Measurements from ENCODE around the gene TSPAN32. TPM values are rescaled to one million over a fixed set of nuclear protein-coding genes. Genes with fewer than 3 reads are reported as not detected.

Gene TSPAN32
- total RNA-seq, 2 donors from 2014 or later: 4.3 to 9.9 TPM

DNA sequence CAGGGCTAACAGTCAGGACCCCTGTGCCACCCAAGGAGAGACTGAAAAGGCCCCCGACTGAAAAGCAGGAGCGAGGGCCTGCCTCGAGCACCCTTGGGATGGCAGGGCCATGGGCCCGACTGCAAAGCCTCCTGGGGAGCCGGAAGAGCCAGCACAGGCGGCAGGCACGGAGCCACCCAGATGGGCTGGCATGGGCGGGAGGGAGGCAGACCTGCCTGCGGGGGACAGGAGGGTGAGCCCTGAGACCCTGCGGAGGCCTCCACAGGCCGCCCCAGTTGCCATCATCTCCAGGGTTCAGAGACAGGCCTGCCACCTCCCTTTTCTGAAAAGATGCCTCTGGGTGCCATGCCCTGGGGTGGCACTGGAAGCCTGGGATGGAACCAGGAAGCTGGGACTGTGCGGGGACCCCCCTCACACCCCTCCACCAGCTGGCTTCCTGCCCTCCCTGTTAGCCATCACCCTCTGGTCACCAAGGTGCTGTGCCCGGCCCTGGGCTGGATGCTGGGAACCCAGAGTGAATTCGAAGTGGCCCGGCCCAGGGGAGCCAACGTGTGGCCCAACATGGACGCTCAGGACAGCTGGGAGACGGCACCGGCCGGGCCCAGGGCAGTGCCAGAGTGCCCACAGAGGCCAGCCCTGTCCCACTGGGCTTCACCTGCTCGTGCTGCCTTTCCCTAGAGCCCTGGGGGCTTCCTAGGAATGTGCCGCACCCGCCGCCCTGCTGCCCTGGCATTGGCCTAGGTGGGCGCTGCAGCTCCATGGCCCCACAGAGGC is 13.8 kb downstream of the TSPAN32 start:
- ATAC-seq (no peak), DNase-seq (ENCODE audit: low spot score) (peak; percentile 51)
- Mint-ChIP-seq H3K27me3 (no peaks in the 10 kb centered on the region), H3K36me3 (no peaks in the 10 kb centered on the region), H3K4me1 (ENCODE audit: low read depth in 2 of 2) (peaks cover 12 to 20% of the 10 kb centered on the region in 2 donors), H3K4me3 (no peak overlapping the region), H3K9me3 (no peaks in the 10 kb centered on the region), H3K27ac (no peak overlapping the region)

GRCh38 chr11:2316169-2316962 is 14.6 kb downstream of the TSPAN32 start:
- no peak for ATAC-seq

GRCh38 chr11:2316963-2317244 is 15.1 kb downstream of the TSPAN32 start:
- no peak for DNase-seq (ENCODE audit: low spot score)
- ATAC-seq: no peak
- Mint-ChIP-seq H3K4me3 (no peak overlapping the region), H3K27me3 (no peaks in the 10 kb centered on the region), H3K27ac (peak overlapping the region in 1 of 2 donors; percentile 37), H3K4me1 (ENCODE audit: low read depth in 2 of 2) (peaks cover 12 to 20% of the 10 kb centered on the region in 2 donors), H3K9me3 (no peaks in the 10 kb centered on the region), H3K36me3 (no peaks in the 10 kb centered on the region)

More at GRCh38 chr11:2316169-2316962, 14.6 kb downstream of the TSPAN32 start:
- peak overlapping the region in 1 of 2 donors; percentile 37 for H3K27ac Mint-ChIP-seq
- no peak overlapping the region for H3K4me3 Mint-ChIP-seq
- H3K36me3 Mint-ChIP-seq: no peaks in the 10 kb centered on the region
- peak; percentile 53 for DNase-seq (ENCODE audit: low spot score)
- H3K4me1 Mint-ChIP-seq (ENCODE audit: low read depth in 2 of 2): peaks cover 12 to 20% of the 10 kb centered on the region in 2 donors
- H3K9me3 Mint-ChIP-seq: no peaks in the 10 kb centered on the region
- H3K27me3 Mint-ChIP-seq: no peaks in the 10 kb centered on the region

GRCh38 chr11:2317354-2318050 is 15.7 kb downstream of the TSPAN32 start:
- Mint-ChIP-seq H3K27ac (peak overlapping the region in 1 of 2 donors; percentile 37), H3K36me3 (peaks cover 1% of the 10 kb centered on the region), H3K27me3 (peaks cover 0 to 3% of the 10 kb centered on the region in 2 donors), H3K4me1 (ENCODE audit: low read depth in 2 of 2) (peaks cover 12 to 20% of the 10 kb centered on the region in 2 donors), H3K9me3 (no peaks in the 10 kb centered on the region), H3K4me3 (no peak overlapping the region)
- DNase-seq (ENCODE audit: low spot score) (peak; percentile 59), ATAC-seq (no peak)

- Mint-ChIP-seq H3K4me1 (ENCODE audit: low read depth in 2 of 2) (peaks cover 12 to 20% of the 10 kb centered on the region in 2 donors), H3K36me3 (peaks cover 8% of the 10 kb centered on the region), H3K27ac (peak overlapping the region in 1 of 2 donors; percentile 30), H3K9me3 (no peaks in the 10 kb centered on the region), H3K4me3 (no peak overlapping the region), H3K27me3 (peaks cover 2 to 7% of the 10 kb centered on the region in 2 donors)
- DNase-seq (ENCODE audit: low spot score) (no peak), ATAC-seq (no peak)
Observed at GRCh38 chr11:2318123-2318522, 16.3 kb downstream of the TSPAN32 start.

DNA sequence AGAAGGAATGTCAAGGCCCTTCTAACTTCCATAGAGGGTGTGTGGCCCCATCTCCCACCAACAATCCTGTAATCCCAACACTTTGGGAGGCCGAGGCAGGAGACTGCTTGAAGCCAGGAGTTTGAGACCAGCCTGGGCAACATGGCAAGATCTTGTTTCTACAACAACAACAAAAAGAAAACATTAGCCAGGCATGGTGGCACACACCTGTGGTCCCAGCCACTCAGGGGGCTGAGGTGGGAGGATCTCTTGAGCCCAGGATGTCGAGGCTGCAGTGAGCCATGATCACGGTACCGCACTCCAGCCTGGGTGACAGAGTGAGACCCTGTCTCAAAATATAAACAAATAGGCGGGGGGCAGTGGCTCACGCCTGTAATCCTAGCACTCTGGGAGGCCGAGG is 16.9 kb downstream of the TSPAN32 start:
- H3K27me3 Mint-ChIP-seq: peaks cover 7 to 13% of the 10 kb centered on the region in 2 donors
- no peak for ATAC-seq
- no peak overlapping the region for H3K27ac Mint-ChIP-seq
- peaks cover 11% of the 10 kb centered on the region for H3K36me3 Mint-ChIP-seq
- H3K4me3 Mint-ChIP-seq: no peak overlapping the region
- H3K9me3 Mint-ChIP-seq: no peaks in the 10 kb centered on the region
- H3K4me1 Mint-ChIP-seq (ENCODE audit: low read depth in 2 of 2): peaks cover 12 to 17% of the 10 kb centered on the region in 2 donors
- DNase-seq (ENCODE audit: low spot score): no peak

DNA sequence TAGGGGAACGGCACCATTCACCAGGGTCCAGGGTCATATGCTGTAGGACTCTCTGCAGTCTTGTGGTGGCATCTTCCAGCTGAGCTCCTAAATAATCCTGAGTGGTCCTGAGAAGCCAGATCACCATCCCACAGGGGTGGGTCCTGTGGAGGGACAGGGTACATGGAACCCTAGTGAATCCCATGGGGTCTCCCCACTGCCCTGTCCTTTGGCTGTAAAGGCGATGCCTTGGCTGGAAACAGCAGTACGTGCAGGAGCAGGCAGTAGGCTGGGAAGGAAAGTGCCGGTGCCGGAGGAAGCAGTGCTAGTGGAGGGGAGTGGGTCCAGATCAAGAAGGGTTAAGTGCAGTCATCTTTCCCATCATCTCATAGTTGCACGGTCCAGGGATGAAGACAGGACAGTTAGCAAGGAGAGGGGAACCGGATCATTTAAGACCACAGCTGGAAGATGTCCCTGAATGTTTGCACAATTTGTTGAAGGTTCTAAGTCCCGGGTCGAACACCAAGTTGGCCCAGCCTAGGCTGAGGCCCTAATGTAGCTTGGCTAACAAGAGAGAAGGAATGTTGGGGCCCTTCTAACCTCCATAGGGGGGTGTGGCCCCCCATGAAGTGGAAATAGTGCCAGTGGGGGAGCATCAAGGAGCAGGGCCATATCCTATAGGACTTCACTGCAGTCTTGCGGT is 18.1 kb downstream of the TSPAN32 start:
- H3K36me3 Mint-ChIP-seq: peaks cover 11% of the 10 kb centered on the region
- H3K27me3 Mint-ChIP-seq: peaks cover 7 to 16% of the 10 kb centered on the region in 2 donors
- H3K4me3 Mint-ChIP-seq: no peak overlapping the region
- peaks cover 12 to 17% of the 10 kb centered on the region in 2 donors for H3K4me1 Mint-ChIP-seq (ENCODE audit: low read depth in 2 of 2)
- DNase-seq (ENCODE audit: low spot score) (no peak), ATAC-seq (no peak)
- no peaks in the 10 kb centered on the region for H3K9me3 Mint-ChIP-seq
- no peak overlapping the region for H3K27ac Mint-ChIP-seq

DNA sequence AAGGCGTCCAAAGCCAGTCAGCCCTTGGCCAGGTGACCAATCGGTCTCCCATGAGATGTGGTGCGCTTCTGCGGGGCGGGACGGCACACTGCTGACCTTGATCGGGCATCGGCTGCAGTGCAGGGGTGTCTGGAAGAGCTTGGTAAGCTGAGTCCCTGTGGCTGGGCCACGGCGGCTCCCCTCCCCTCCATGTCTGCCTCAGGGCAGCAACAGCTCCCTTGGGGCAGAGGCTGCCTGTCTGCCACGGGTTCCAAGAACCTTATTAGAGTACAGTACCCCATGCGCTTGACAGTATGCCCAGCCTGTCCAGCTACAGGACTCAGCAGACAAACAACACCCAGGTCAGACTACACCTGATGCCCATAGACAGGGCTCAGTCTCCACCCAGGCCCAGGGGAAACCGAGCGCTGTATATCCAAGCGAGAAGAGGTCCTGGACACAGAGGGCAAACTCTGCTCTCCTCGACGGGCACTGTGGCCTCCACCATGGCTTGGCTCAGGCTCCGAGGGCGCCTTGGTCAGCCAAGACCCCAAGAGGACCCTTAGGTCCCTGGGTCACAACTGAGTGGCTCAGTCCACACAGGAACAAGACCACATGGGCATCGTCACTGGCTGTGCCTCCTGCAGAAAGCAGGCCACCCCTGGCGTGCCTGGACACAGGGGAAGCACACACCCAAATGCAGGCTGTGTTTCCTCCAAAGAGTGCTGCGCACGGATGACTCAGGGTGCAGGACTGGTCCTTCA is 18.9 kb downstream of the TSPAN32 start:
- H3K4me1 Mint-ChIP-seq (ENCODE audit: low read depth in 2 of 2): peaks cover 12 to 17% of the 10 kb centered on the region in 2 donors
- ATAC-seq (peak in 1 of 2 donors; percentile 21), DNase-seq (ENCODE audit: low spot score) (peak; percentile 22)
- peaks cover 7 to 16% of the 10 kb centered on the region in 2 donors for H3K27me3 Mint-ChIP-seq
- no peak overlapping the region for H3K4me3 Mint-ChIP-seq
- peaks cover 11% of the 10 kb centered on the region for H3K36me3 Mint-ChIP-seq
- H3K9me3 Mint-ChIP-seq: no peaks in the 10 kb centered on the region
- H3K27ac Mint-ChIP-seq: no peak overlapping the region

DNA sequence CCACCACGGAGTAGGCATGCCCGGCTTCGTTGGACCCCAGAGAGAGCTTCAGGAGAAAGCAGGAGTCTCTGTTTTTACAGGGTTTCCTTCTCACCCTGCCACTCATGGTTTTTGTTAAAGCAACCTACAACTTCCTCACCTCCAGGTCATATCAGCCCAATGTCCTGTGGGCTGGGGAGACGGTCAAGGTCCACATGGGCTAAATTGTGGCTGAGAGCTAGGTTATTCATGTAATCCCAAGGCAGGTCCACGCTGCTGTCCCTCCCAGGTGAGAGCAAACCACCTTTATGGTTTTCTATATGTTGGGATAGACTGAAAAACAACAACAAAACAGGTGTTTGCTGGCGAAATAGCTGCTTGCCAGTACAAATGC is 19.5 kb downstream of the TSPAN32 start:
- peaks cover 12 to 17% of the 10 kb centered on the region in 2 donors for H3K4me1 Mint-ChIP-seq (ENCODE audit: low read depth in 2 of 2)
- DNase-seq (ENCODE audit: low spot score) (peak; percentile 15), ATAC-seq (no peak)
- H3K27me3 Mint-ChIP-seq: peaks cover 7 to 18% of the 10 kb centered on the region in 2 donors
- H3K27ac Mint-ChIP-seq: no peak overlapping the region
- no peaks in the 10 kb centered on the region for H3K9me3 Mint-ChIP-seq
- peaks cover 11% of the 10 kb centered on the region for H3K36me3 Mint-ChIP-seq
- H3K4me3 Mint-ChIP-seq: no peak overlapping the region

GRCh38 chr11:2325123-2325522 is 23.3 kb downstream of the TSPAN32 start:
- H3K9me3 Mint-ChIP-seq: no peaks in the 10 kb centered on the region
- H3K27ac Mint-ChIP-seq: no peak overlapping the region
- ATAC-seq (no peak), DNase-seq (ENCODE audit: low spot score) (no peak)
- H3K4me1 Mint-ChIP-seq (ENCODE audit: low read depth in 2 of 2): no peaks in the 10 kb centered on the region
- peaks cover 15 to 29% of the 10 kb centered on the region in 2 donors for H3K27me3 Mint-ChIP-seq
- no peak overlapping the region for H3K4me3 Mint-ChIP-seq
- H3K36me3 Mint-ChIP-seq: peaks cover 11% of the 10 kb centered on the region

DNA sequence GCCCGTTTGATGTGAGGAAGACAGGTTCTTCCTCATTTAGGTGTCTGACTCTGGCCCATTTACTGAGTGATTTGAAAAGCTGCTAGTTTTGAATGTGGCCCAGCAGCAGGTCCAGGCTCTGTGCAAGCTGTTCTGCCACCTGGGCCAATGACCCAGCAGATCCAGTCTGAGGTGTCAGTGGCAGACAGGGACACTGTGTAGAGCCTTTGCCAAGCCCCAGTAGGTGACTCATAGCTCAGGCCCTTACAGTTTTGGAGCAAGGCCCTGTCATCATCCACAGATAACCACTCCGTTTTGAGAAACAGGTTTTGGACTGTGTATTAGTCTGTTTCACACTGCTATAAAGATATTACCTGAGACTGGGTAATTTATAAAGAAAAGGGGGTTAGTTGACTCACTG is 23.9 kb downstream of the TSPAN32 start:
- H3K9me3 Mint-ChIP-seq: peaks cover 1% of the 10 kb centered on the region
- DNase-seq (ENCODE audit: low spot score): no peak
- H3K27ac Mint-ChIP-seq: no peak overlapping the region
- H3K27me3 Mint-ChIP-seq: peaks cover 19 to 33% of the 10 kb centered on the region in 2 donors
- no peaks in the 10 kb centered on the region for H3K4me1 Mint-ChIP-seq (ENCODE audit: low read depth in 2 of 2)
- ATAC-seq: no peak
- H3K36me3 Mint-ChIP-seq: peaks cover 11% of the 10 kb centered on the region
- no peak overlapping the region for H3K4me3 Mint-ChIP-seq

- ATAC-seq: no peak
- no peak for DNase-seq (ENCODE audit: low spot score)
- peaks cover 24 to 38% of the 10 kb centered on the region in 2 donors for H3K27me3 Mint-ChIP-seq
- peaks cover 8% of the 10 kb centered on the region for H3K9me3 Mint-ChIP-seq
- no peak overlapping the region for H3K4me3 Mint-ChIP-seq
- H3K27ac Mint-ChIP-seq: no peak overlapping the region
- no peaks in the 10 kb centered on the region for H3K4me1 Mint-ChIP-seq (ENCODE audit: low read depth in 2 of 2)
- H3K36me3 Mint-ChIP-seq: peaks cover 16% of the 10 kb centered on the region
Observed at GRCh38 chr11:2327032-2327431, 25.2 kb downstream of the TSPAN32 start.

- no peak for ATAC-seq
- no peaks in the 10 kb centered on the region for H3K4me1 Mint-ChIP-seq (ENCODE audit: low read depth in 2 of 2)
- H3K36me3 Mint-ChIP-seq: peaks cover 9% of the 10 kb centered on the region
- no peak for DNase-seq (ENCODE audit: low spot score)
- peaks cover 23 to 33% of the 10 kb centered on the region in 2 donors for H3K27me3 Mint-ChIP-seq
- no peak overlapping the region for H3K27ac Mint-ChIP-seq
- H3K9me3 Mint-ChIP-seq: peaks cover 8% of the 10 kb centered on the region
- no peak overlapping the region for H3K4me3 Mint-ChIP-seq
Observed at GRCh38 chr11:2328021-2328420, 26.2 kb downstream of the TSPAN32 start.

All from natural killer cell treated with Interleukin-12 subunit alpha and Interleukin-12 subunit beta and Interleukin-15 and Interleukin-18, amount 100 ng/mL, for 72 hours (primary cell).